Cardiac fibroblast (primary cell): ENCODE measurements around the gene MET.
"Not testable (repeated sequence)": the region's sequence is repeated elsewhere in the genome, so short reads cannot be mapped to it uniquely, and the experiment has no call there.

Source experiments
- DNase-seq, 2 donors: peaks; one replicate each; pipeline versions ENCODE4 v3.0.0 to v3.0.0-alpha.2; 2010; ENCODE audit warnings: low read depth in 2 of 2
- H3K4me3 ChIP-seq, 2 donors: replicated peaks in 1 of 2; 1 replicate in 1 of 2; 2 replicates in 1 of 2; pipeline ENCODE4 v1.5.1; 2011; ENCODE audit warnings: low read depth in 2 of 2, low read length in 2 of 2, mild to moderate bottlenecking in 2 of 2, moderate library complexity in 1 of 2
- TF ChIP-seq, protein P1 (sequence below): IDR thresholded peaks from one replicate; pipeline ENCODE4 v1.5.1; 2011; ENCODE audit warnings: low read depth, mild to moderate bottlenecking, low read length, inconsistent platforms

The MET gene

DNA sequence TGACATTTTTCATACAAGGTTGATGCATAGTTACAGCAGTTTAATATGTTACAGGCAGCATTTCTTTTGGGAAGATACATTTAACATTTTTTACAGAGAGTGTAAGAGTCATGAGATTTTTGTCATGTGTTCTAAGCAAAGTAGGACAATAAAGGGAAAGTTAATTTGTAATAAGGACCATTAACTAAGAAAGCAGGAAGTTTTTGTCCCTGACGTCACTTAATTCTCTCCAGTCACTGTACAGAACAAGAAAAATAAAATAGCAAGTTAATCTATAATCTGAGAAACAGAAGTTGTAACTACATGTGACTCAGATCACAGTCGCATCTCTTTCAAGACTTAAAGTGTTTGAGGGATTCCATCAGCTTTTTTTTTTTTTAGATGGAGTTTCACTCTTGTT, 140.9 kb downstream of the MET start:
- DNase-seq = no peak
- no peak overlapping the region for H3K4me3 ChIP-seq
- TF ChIP-seq, protein P1, sequence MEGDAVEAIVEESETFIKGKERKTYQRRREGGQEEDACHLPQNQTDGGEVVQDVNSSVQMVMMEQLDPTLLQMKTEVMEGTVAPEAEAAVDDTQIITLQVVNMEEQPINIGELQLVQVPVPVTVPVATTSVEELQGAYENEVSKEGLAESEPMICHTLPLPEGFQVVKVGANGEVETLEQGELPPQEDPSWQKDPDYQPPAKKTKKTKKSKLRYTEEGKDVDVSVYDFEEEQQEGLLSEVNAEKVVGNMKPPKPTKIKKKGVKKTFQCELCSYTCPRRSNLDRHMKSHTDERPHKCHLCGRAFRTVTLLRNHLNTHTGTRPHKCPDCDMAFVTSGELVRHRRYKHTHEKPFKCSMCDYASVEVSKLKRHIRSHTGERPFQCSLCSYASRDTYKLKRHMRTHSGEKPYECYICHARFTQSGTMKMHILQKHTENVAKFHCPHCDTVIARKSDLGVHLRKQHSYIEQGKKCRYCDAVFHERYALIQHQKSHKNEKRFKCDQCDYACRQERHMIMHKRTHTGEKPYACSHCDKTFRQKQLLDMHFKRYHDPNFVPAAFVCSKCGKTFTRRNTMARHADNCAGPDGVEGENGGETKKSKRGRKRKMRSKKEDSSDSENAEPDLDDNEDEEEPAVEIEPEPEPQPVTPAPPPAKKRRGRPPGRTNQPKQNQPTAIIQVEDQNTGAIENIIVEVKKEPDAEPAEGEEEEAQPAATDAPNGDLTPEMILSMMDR = no peak

DNA sequence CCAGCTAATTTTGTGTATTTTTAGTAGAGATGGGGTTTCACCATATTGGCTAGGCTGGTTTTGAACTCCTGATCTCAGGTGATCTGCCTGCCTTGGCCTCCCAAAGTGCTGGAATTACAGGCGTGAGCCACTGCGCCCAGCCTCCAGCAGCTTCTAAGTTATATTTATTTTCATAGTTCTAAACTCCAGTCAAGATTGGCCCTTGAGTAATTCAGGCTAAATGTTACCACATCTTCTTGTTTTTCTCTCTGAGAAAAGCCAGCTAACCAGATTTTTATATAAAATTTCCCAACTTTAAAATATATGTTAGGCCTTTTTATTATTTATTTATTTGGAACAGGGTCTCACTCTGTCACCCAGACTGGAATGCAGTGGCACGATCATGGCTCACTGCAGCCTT, 141.4 kb downstream of the MET start:
- H3K4me3 ChIP-seq, DNase-seq: not testable (repeated sequence)

DNA sequence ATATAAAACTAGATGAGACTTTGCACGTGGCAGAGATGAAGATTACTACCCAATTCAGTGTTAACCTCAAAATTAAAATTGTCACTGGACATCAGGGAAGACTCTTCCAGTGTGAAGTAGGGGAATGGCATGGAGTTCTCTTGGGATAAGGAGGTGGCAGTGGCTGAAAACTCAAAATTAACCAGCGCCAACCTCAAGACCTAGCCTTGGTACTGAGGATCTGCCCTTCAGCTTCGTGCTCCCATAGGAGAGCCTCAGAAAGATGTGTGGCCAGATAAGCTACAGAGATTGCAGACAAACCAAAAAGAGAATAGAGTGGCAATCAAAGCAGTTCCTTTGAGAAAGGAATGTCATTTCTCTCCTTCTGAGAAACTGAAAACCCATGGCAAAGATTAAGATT, 143.0 kb downstream of the MET start:
- DNase-seq = no peak
- TF ChIP-seq, protein P1 = no peak
- no peak overlapping the region for H3K4me3 ChIP-seq

DNA sequence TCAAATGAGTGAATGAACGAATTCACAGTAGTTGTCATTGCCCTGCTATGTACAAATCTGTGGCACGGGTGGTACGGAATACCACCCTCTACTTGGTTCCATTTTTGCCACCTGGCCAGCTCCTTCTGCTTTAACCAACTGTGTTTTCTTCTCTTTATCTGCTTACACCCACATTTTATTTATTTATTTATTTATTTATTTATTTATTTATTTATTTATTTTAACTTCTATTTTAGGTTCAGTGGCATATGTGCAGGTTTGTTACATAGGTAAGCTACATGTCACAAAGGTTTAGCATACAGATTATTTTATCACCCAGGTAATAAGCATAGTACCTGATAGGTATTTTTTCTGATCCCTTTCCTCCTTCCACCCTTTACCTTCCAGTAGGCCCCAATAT, 148.2 kb downstream of the MET start:
- H3K4me3 ChIP-seq = no peak overlapping the region
- no peak for DNase-seq
- TF ChIP-seq, protein P1 = no peak

DNA sequence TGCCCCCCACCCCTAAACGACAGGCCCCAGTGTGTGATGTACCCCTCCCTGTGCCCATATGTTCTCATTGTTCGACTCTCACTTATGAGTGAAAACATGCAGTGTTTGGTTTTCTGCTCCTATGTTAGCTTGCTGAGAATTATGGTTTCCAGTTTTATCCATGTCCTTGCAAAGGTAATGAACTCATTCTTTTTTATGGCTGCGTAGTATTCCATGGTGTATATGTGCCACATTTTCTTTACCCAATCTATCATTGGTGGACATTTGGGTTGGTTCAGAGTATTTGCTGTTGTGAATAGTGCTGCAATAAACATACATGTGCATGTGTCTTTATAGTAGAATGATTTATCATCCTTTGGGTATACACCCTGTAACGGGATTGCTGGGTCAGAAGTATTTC, 149.7 kb downstream of the MET start:
- H3K4me3 ChIP-seq, DNase-seq: not testable (repeated sequence)

DNA sequence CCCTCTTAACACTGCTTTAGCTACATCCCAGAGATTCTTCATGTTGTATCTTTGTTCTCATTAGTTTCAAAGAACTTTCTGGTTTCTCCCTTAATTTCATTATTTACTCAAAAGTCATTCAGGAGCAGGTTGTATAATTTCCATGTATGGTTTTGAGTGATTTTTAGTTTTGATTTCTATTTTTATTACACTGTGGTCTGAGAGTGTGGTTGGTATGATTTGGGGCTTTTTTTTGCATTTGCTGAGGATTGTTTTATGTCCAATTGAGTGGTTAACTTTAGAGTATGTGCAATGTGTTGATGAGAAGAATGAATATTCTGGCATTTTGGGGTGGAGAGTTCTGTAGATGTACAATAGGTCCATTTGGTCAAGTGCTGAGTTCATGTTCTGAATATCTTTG, 152.5 kb downstream of the MET start:
- TF ChIP-seq, protein P1 = no peak
- DNase-seq = no peak
- no peak overlapping the region for H3K4me3 ChIP-seq

DNA sequence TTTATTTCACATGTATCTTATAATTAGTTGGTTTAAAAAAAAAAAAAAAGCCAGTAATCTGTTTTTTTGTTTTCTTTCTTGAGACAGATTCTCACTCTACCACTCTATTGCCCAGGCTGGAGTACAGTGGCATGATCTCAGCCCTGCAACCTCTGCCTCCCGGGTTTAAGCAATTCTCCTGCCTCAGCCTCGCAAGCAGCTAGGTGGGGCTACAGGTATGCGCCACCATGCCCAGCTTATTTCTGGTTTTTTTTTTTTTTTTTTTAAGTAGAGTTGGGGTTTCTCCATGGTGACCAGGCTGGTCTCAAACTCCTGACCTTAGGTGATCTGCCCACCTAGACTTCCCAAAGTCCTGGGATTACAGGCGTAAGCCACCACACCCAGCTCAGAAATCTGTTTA, 156.3 kb downstream of the MET start:
- TF ChIP-seq, protein P1 = no peak

DNA sequence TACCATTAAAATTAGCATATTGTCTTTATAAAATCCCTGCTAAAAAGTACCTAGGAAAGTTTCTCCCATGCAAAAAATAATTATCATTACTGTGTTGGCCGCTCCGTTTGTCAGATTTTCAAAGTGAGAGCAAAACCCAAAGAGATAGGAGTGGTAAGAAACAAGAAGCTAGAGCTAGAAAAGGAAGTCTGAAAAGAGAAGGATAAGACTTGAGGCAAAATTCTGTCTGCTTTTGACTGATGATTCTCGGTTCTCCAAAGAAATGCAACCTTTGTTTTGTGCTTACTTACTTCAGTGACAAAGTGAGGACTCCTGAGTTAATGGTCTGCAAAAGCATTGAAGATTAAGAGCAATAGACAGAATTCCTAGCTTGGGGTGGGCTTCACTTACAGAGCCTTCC, 157.0 kb downstream of the MET start:
- no peak for DNase-seq
- H3K4me3 ChIP-seq = no peak overlapping the region

More for the DNA sequence above, 156.3 kb downstream of the MET start:
- no peak for DNase-seq
- H3K4me3 ChIP-seq = no peak overlapping the region

More for the DNA sequence above, 157.0 kb downstream of the MET start:
- TF ChIP-seq, protein P1 = no peak
